Activated T-cell treated with anti-CD3 and anti-CD28 coated beads, Interleukin-2, amount 50 U/mL, for 4 hours (primary cell): ENCODE data around the gene PRPS1. TPM values are rescaled to one million over a fixed set of nuclear protein-coding genes. Genes with fewer than 3 reads are reported as not detected.
"Not testable (repeated sequence)": the region's sequence is repeated elsewhere in the genome, so short reads cannot be mapped to it uniquely, and the experiment has no call there.

Source experiments
- ATAC-seq, 2 donors: fragments of 200-7000 bp; cut with Tn5 transposase; one replicate each; pipeline ENCODE4 v1.10.0; 2021
- DNase-seq: peaks from one replicate; pipeline ENCODE4 v3.0.0-alpha.2; 2020
- H3K27me3 Mint-ChIP-seq: one replicate; pipeline ENCODE4 v1.8.0; 2021; ENCODE audit warnings: low read depth, mixed read lengths
- H3K36me3 Mint-ChIP-seq: one replicate; pipeline ENCODE4 v1.8.0; 2022; ENCODE audit warnings: mixed read lengths; ENCODE audit not compliant: insufficient read depth
- H3K4me1 Mint-ChIP-seq: one replicate; pipeline ENCODE4 v1.8.0; 2021; ENCODE audit warnings: low read depth, mixed read lengths
- H3K4me3 Mint-ChIP-seq: one replicate; pipeline ENCODE4 v1.8.0; 2021; ENCODE audit warnings: mild to moderate bottlenecking, moderate library complexity, mixed read lengths
- H3K9me3 Mint-ChIP-seq: one replicate; pipeline ENCODE4 v1.8.0; 2021; ENCODE audit warnings: mixed read lengths
- total RNA-seq, 3 donors: library from RNA; stranded (reverse); gene quantifications; one replicate each; pipeline ENCODE4 v1.2.1, GENCODE V29; 2021

The PRPS1 gene
- 100 to 1,000 TPM; 151 to 154 (median 153) TPM for total RNA-seq

- Mint-ChIP-seq H3K36me3 (peaks cover 2% of the 10 kb centered on the region), H3K9me3 (no peaks in the 10 kb centered on the region), H3K4me3 (peak within 1 kb of the TSS; percentile 95), H3K27me3 (no peaks in the 10 kb centered on the region), H3K4me1 (peaks cover 27% of the 10 kb centered on the region)
- peak; percentile 82 for DNase-seq
- ATAC-seq: peak; percentile 97
Measured at GRCh38 chrX:107627838-107628661, at the start of gene PRPS1. Gene PRPS1 (plus strand): TSS chrX:107628510. CDS start chrX:107628629, 119 bp downstream.

- no peaks in the 10 kb centered on the region for H3K4me1 Mint-ChIP-seq
- H3K4me3 Mint-ChIP-seq: no peak overlapping the region
- H3K27me3 Mint-ChIP-seq: no peaks in the 10 kb centered on the region
- H3K9me3 Mint-ChIP-seq: no peaks in the 10 kb centered on the region
- ATAC-seq (no peak), DNase-seq (no peak)
- H3K36me3 Mint-ChIP-seq: no peaks in the 10 kb centered on the region
Measured at GRCh38 chrX:107579956-107580355, 48.4 kb upstream of the PRPS1 start.

DNA sequence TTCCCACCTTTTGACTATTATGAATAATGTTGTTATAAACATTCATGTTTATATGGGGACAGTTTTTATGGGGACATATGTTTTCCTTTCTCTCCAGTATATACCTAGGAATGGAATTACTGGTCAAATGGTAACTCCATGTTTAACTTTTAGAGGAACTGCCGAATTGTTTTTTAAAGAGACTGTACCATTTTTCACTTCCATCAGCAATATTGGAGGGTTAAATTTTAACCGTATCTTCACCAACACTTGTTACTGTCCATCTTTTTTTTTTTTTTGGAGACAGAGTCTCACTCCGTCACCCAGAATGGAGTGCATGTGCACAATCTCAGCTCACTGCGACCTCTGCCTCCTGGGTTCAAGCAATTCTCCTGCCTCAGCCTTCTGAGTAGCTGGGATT is 46.4 kb upstream of the PRPS1 start:
- no peaks in the 10 kb centered on the region for H3K27me3 Mint-ChIP-seq
- DNase-seq: no peak
- no peak for ATAC-seq

GRCh38 chrX:107589243-107589642 is 39.1 kb upstream of the PRPS1 start:
- Mint-ChIP-seq H3K36me3 (no peaks in the 10 kb centered on the region), H3K4me1 (no peaks in the 10 kb centered on the region), H3K4me3 (no peak overlapping the region), H3K9me3 (no peaks in the 10 kb centered on the region), H3K27me3 (no peaks in the 10 kb centered on the region)
- DNase-seq (no peak), ATAC-seq (no peak)

More for the DNA sequence above, 46.4 kb upstream of the PRPS1 start:
- H3K4me3 Mint-ChIP-seq: no peak overlapping the region
- no peaks in the 10 kb centered on the region for H3K9me3 Mint-ChIP-seq
- H3K4me1 Mint-ChIP-seq: no peaks in the 10 kb centered on the region
- H3K36me3 Mint-ChIP-seq: no peaks in the 10 kb centered on the region

DNA sequence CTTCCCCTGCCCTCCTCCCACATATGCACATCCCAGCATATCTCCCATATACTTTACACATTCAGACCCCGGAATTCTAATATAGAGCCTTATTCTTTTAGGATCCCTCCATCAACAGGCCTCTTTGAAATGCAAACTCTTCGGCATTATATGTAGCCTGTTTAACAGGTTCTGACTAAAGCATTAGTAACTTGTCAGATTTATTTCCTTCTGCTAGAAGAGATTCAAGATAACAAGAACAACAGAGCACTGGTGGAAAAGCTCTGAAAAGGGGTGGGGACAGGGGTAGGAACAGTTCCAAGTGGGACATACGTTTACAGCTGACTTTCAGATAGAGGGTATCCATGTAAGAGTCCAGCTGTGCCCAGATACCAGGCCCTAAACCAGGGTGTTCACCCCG is 31.7 kb upstream of the PRPS1 start:
- H3K27me3 Mint-ChIP-seq: no peaks in the 10 kb centered on the region
- ATAC-seq (no peak), DNase-seq (no peak)
- H3K4me1 Mint-ChIP-seq: no peaks in the 10 kb centered on the region
- no peaks in the 10 kb centered on the region for H3K9me3 Mint-ChIP-seq
- no peak overlapping the region for H3K4me3 Mint-ChIP-seq
- H3K36me3 Mint-ChIP-seq: no peaks in the 10 kb centered on the region

DNA sequence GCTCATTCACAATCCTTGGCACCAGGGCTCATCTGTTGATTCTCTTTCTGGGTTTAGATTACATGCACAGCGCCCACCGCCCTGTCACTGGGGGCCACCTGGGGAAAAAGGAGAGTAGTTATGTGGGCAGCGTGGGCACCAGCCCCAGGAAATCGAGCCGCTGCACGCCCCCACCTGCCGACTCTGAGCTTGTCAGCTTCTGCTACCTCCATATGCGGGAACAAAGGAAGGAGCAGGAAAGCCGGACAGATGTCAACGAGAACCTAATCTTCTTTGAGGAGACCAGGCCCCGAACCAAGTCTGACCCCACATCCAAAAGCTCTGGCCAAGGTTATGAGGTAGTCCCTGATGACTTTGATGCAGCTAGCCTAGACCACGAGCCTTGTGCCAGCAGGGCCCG is 31.0 kb upstream of the PRPS1 start:
- DNase-seq (no peak), ATAC-seq (no peak)
- Mint-ChIP-seq H3K27me3 (no peaks in the 10 kb centered on the region), H3K4me1 (no peaks in the 10 kb centered on the region), H3K9me3 (no peaks in the 10 kb centered on the region), H3K4me3 (no peak overlapping the region), H3K36me3 (no peaks in the 10 kb centered on the region)

DNA sequence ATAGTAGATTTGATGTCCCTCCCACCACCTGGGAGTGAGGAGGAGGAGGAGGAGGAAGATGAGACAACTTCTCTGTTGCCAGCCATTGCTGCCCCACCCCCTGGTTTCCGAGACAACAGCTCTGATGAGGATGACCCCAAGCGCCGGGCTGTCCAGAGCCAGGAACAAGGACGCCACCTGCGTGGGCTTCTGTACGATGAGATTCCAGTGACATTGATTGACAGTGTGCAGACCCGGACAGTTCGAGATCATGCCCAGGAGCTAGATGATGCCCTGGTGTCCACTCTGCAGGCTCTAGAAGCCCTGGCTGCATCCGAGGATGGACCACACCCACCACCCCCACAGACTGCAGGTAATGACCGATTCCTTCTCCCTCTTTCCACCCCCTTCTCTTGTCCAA is 30.5 kb upstream of the PRPS1 start:
- Mint-ChIP-seq H3K36me3 (no peaks in the 10 kb centered on the region), H3K4me3 (no peak overlapping the region), H3K27me3 (no peaks in the 10 kb centered on the region), H3K4me1 (no peaks in the 10 kb centered on the region), H3K9me3 (no peaks in the 10 kb centered on the region)
- DNase-seq (no peak), ATAC-seq (no peak)

GRCh38 chrX:107599450-107599861 is 28.9 kb upstream of the PRPS1 start:
- ATAC-seq: no peak
- H3K36me3 Mint-ChIP-seq: no peaks in the 10 kb centered on the region
- H3K4me3 Mint-ChIP-seq: no peak overlapping the region
- no peaks in the 10 kb centered on the region for H3K9me3 Mint-ChIP-seq
- H3K27me3 Mint-ChIP-seq: no peaks in the 10 kb centered on the region
- no peaks in the 10 kb centered on the region for H3K4me1 Mint-ChIP-seq
- DNase-seq: no peak

- no peaks in the 10 kb centered on the region for H3K4me1 Mint-ChIP-seq
- H3K27me3 Mint-ChIP-seq: no peaks in the 10 kb centered on the region
- H3K4me3 Mint-ChIP-seq: no peak overlapping the region
- DNase-seq: no peak
- H3K36me3 Mint-ChIP-seq: no peaks in the 10 kb centered on the region
- ATAC-seq: no peak
- H3K9me3 Mint-ChIP-seq: no peaks in the 10 kb centered on the region
Measured at GRCh38 chrX:107600366-107600765, 27.9 kb upstream of the PRPS1 start.

DNA sequence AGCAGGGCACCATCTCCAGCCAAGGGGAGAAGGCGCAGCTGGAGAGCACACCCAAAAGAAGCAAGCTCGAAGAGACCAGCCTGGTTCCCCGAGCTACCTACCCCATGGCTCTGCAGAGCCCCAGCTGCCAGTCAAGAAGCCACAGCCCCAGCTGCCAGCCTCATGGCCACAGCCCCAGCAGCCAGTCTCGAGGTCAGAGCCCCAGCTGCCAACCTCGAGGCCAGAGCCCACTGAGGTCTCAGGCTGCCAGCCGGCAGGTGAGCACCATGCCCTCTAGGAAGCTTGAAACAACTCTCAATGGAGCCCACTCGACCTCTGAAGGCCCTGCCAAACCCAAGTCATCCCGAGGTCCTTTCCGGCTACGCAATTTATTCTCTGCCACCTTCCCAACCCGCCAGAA is 27.0 kb upstream of the PRPS1 start:
- DNase-seq (no peak), ATAC-seq (no peak)
- Mint-ChIP-seq H3K4me3 (no peak overlapping the region), H3K27me3 (no peaks in the 10 kb centered on the region), H3K9me3 (no peaks in the 10 kb centered on the region), H3K4me1 (no peaks in the 10 kb centered on the region), H3K36me3 (no peaks in the 10 kb centered on the region)

DNA sequence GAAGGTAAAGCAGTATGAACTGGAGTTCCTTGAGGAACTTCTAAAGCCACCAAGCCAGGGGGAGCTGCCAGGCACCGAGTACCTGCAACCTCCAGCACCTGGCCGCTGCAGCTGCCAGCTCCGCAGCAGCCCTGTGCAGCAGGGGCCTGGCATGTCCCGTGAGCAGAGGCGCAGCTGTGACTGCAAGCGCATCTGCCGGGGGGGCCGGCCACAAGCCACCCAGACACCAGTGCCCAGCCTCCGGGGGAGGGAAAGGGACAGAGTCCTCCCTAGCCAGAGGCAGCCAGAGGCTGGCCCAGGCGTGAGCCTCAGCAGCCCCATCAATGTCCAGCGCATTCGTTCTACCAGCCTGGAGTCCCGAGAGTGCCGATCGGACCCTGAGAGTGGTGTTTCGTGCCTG is 26.6 kb upstream of the PRPS1 start:
- ATAC-seq (no peak), DNase-seq (no peak)
- no peaks in the 10 kb centered on the region for H3K27me3 Mint-ChIP-seq
- H3K4me1 Mint-ChIP-seq: no peaks in the 10 kb centered on the region
- no peaks in the 10 kb centered on the region for H3K9me3 Mint-ChIP-seq
- H3K36me3 Mint-ChIP-seq: no peaks in the 10 kb centered on the region
- no peak overlapping the region for H3K4me3 Mint-ChIP-seq

DNA sequence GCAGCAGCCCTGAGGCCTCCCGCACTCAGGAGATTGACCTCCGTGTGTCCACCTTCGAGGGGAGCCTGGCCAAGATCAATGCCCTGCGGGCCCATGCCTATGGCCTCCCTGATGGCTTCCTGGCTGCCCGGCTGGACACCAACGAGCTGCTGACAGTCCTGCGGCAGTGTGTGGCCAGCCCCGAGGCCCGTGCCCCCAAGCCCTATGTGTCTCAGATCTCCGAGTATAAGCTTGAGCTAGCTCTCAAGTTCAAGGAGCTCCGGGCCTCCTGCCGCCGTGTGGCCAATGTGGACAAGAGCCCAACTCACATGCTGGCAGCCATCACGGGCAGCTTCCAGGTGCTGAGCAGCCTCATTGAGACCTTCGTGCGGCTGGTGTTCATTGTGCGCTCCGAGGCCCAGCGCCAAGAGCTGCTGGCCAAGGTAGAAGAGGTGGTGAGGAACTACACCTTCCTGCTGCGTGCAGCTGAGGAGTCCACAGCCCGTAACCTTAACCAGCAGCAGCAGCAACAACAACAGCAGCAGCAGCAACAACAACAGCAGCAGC is 25.5 kb upstream of the PRPS1 start:
- Mint-ChIP-seq H3K36me3 (no peaks in the 10 kb centered on the region), H3K27me3 (no peaks in the 10 kb centered on the region), H3K9me3 (no peaks in the 10 kb centered on the region), H3K4me3 (no peak overlapping the region), H3K4me1 (no peaks in the 10 kb centered on the region)
- ATAC-seq (no peak), DNase-seq (no peak)

DNA sequence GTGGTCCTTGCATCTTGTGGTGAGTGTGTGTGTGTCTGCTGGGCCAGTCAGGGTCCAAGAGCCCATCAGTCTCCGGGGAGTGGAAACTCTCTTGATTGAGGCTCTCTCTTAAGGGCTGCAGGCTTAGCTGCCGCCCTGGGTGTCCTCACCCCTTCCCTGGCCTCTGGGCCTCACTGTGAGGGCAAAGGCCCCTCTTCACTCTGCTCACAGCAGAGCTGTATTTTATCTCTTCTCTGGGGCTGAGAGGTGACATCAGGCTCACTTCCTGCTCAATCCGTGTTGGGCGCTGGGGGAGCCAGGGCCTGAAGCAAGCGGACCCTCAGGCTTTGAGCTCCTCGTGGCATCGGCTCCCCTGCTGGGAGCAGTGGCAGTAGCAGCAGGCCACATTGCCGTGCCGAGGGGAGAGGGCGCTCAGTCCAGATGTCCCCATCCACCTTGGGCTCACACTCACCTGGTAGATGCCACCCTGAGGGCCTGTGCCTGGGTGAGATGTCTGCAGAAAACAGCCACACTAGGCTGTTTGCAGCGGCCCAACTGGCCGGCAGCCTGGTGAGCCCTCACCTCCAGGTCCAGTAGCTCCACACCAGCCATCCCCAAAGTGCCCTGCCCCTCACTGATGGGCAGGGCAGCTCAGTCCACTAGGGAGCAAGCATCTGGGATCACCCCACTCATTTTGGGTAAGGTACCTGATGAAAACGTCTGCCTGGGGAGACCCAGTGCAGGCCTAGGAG is 24.7 kb upstream of the PRPS1 start:
- no peak overlapping the region for H3K4me3 Mint-ChIP-seq
- DNase-seq (no peak), ATAC-seq (no peak)
- no peaks in the 10 kb centered on the region for H3K36me3 Mint-ChIP-seq
- H3K9me3 Mint-ChIP-seq: no peaks in the 10 kb centered on the region
- no peaks in the 10 kb centered on the region for H3K27me3 Mint-ChIP-seq
- no peaks in the 10 kb centered on the region for H3K4me1 Mint-ChIP-seq

DNA sequence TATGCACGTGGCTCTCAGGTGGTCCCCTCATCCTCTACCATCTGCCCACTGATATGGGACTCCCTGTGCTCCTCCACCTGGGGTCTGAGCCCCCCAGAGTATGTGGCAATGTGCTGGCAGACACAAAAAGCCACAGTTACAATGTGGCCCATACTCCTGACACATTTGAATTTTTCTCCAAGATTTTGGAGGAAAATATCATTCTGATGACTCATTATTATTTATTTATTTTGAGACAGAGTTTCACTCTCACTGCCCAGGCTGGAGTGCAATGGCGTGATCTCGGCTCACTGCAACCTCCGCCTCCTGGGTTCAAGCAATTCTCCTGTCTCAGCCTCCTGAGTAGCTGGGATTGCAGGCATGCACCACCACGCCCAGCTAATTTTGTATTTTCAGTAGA is 19.2 kb upstream of the PRPS1 start:
- not testable (repeated sequence) for H3K27me3 Mint-ChIP-seq, ATAC-seq, H3K9me3 Mint-ChIP-seq, DNase-seq, H3K36me3 Mint-ChIP-seq, H3K4me3 Mint-ChIP-seq, H3K4me1 Mint-ChIP-seq

DNA sequence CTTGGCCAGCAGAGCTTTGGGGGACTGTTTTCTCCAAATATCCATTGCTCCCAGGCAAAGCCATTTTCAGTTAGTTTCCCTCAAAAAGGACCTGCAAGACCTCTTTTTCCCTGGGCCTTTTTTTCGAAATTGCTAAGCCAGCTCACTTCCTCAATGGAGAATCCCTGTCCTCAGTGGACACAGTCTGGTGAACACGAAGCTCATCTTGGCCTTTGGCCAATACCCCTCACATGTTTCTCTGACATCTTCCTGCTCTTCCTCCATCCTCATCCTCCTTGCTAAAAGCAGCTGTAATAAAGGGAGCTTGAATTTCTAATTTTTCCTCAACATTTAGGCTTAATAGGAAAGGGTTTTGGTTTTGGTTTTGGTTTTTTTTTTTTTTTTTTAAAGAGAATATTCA is 17.6 kb upstream of the PRPS1 start:
- Mint-ChIP-seq H3K36me3 (no peaks in the 10 kb centered on the region), H3K9me3 (no peaks in the 10 kb centered on the region), H3K4me3 (no peak overlapping the region), H3K4me1 (no peaks in the 10 kb centered on the region), H3K27me3 (no peaks in the 10 kb centered on the region)
- DNase-seq (no peak), ATAC-seq (no peak)
